ENCODE results near the gene CAMK1G. TPM values are rescaled to one million over a fixed set of nuclear protein-coding genes. Genes with fewer than 3 reads are reported as not detected.
A peak's percentile ranks its signal among the peaks of the same experiment; 100 is the strongest.

CAMK1G gene
- total RNA-seq (2014; rRNA removed; shearing (Covaris generic)) (0.76 and 2.8 TPM in 2 replicates), polyA plus RNA-seq (2016; fragmentation: Nextera tagmentation; extraction: Ambion mirVana) (0.09 and 0.32 TPM in 2 replicates)
- long read RNA-seq, partial matches to known transcripts, result 0 of 1 reads
- long read RNA-seq, other reads (novel, unspliced or antisense), result 1 of 1 reads

- peak within 1 kb of the TSS; percentile 38 for H3K4me3 ChIP-seq
- peaks cover 16% of the 10 kb centered on the region for H3K4me1 ChIP-seq (ENCODE audit: insufficient read depth)
- H3K27ac Mint-ChIP-seq, result no peak within 1 kb of the TSS
- H3K9me3 Mint-ChIP-seq, result peaks cover 6% of the 10 kb centered on the region; the same call in 2 of the 3 replicates
- ATAC-seq (peak; percentile 85), DNase-seq (ENCODE audit: low spot score) (peak; percentile 74)
- H3K4me1 Mint-ChIP-seq, result peaks cover 11% of the 10 kb centered on the region; the same call in 2 of the 3 replicates
- no peak for TF ChIP-seq ZNF462 (CRISPR knock-in tag; IDR thresholded peaks at IDR 0.05)
- TF ChIP-seq EZH2phosphoT487 (IDR thresholded peaks at IDR 0.05; ENCODE audit: unreplicated experiment), result no peak
- TF ChIP-seq CREB1 (CRISPR knock-in tag; IDR thresholded peaks at IDR 0.05; ENCODE audit: low read depth), result no peak
- TF ChIP-seq ZNF331 (CRISPR knock-in tag; IDR thresholded peaks at IDR 0.05; ENCODE audit: low read depth), result no peak
- no peak for TF ChIP-seq JUNB (IDR thresholded peaks at IDR 0.05; ENCODE audit: unreplicated experiment)
- TF ChIP-seq STAT1 (IDR thresholded peaks at IDR 0.05; ENCODE audit: unreplicated experiment), result no peak
- no peak for TF ChIP-seq POLR2AphosphoS5 (IDR thresholded peaks at IDR 0.05; ENCODE audit: low read depth)
- no peak for TF ChIP-seq CTCF (conservative IDR thresholded peaks at IDR 0.05; ENCODE audit: low read depth in 2 of 2)
- TF ChIP-seq ZNF114 (CRISPR knock-in tag; IDR thresholded peaks at IDR 0.05), result no peak
- no peak for TF ChIP-seq ETS1 (IDR thresholded peaks at IDR 0.05)
- TF ChIP-seq NANOG (IDR thresholded peaks at IDR 0.05; ENCODE audit: borderline replicate concordance), result no peak
- TF ChIP-seq EZH2 (IDR thresholded peaks at IDR 0.05; ENCODE audit: low read depth, unreplicated experiment), result no peak
- no peak for TF ChIP-seq REST (IDR thresholded peaks at IDR 0.05; ENCODE audit: unreplicated experiment)
- no peaks in the 10 kb centered on the region for H3K36me3 ChIP-seq (ENCODE audit: insufficient read depth)
- no peaks in the 10 kb centered on the region for H3K9me2 ChIP-seq (ENCODE audit: insufficient read depth)
- H3K27me3 ChIP-seq (ENCODE audit: insufficient read depth), result peaks cover 28% of the 10 kb centered on the region
- H3F3A ChIP-seq (replicated peaks; ENCODE audit: low read depth), result no peaks in the 10 kb centered on the region
- no peaks in the 10 kb centered on the region for H4K20me1 ChIP-seq (replicated peaks; ENCODE audit: insufficient read depth)
- no peak within 1 kb of the TSS for H3K27ac ChIP-seq (ENCODE audit: low read depth)
- peak within 1 kb of the TSS; percentile 67; the same call in 1 of the 2 replicates for H2AFZ ChIP-seq
- no peaks in the 10 kb centered on the region for H3K36me3 Mint-ChIP-seq (ENCODE audit: low read depth)
- peak within 1 kb of the TSS; percentile 71 for H3K4me2 ChIP-seq
- H3K79me2 ChIP-seq (replicated peaks; ENCODE audit: insufficient read depth), result no peaks in the 10 kb centered on the region
- H3K27me3 Mint-ChIP-seq (ENCODE audit: insufficient read depth, low read depth, poor library complexity), result peaks cover 3% of the 10 kb centered on the region
- H3K4me3 Mint-ChIP-seq, result no peak within 1 kb of the TSS
Observed at GRCh38 chr1:209583408-209583807, at the start of gene CAMK1G. Gene CAMK1G (plus strand): TSS chr1:209583714. CDS start chr1:209594984, 11,270 bp downstream.
